ENCODE results near the gene ANKMY1.

DNA sequence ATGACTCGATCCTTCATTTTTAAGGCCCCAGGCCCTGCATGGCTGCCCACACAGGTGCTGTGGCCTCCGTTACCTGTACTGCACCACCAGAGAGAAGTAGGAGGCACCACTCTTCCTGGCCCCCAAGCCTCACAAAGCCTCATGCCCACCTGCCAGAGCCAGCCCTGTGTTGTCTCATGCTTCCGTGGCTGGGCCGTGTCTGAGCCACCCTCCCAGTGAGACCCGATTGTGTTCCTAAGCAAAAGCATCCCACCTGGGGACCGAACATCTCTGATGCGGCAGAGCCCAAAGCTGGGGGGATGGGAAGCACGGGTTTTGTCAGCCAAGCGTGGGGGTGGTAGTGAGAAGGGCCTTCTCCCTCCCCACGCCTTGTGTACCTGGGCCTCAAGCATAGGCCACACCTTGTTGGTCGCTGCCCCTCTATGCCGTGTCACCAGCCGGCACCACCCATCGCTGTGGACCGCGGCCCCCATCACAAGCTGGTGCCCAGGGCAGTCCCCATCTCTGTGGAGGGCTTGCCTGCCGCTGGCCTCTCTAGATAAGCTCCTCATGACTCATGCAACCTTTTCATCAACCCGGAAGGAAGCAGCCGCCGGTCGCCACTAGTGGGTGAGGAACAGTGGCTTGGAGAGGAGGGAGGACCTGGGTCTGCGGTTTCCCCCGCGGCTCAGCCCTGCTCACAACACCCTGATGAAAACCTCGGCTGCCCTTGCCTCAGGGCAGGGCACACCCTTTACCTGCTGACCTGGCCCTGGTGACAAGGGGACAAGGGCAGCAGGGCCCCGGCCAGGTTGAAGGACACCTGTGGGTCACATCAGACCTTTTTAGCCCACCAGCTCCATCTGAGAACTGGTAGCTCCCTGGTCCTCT, 7.8 kb upstream of the ANKMY1 start:
- TF ChIP-seq, protein P1, sequence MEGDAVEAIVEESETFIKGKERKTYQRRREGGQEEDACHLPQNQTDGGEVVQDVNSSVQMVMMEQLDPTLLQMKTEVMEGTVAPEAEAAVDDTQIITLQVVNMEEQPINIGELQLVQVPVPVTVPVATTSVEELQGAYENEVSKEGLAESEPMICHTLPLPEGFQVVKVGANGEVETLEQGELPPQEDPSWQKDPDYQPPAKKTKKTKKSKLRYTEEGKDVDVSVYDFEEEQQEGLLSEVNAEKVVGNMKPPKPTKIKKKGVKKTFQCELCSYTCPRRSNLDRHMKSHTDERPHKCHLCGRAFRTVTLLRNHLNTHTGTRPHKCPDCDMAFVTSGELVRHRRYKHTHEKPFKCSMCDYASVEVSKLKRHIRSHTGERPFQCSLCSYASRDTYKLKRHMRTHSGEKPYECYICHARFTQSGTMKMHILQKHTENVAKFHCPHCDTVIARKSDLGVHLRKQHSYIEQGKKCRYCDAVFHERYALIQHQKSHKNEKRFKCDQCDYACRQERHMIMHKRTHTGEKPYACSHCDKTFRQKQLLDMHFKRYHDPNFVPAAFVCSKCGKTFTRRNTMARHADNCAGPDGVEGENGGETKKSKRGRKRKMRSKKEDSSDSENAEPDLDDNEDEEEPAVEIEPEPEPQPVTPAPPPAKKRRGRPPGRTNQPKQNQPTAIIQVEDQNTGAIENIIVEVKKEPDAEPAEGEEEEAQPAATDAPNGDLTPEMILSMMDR (IDR thresholded peaks at IDR 0.05 in 8 of 11, conservative IDR thresholded peaks at IDR 0.05 in 3 of 11) = no peak
- no peak for TF ChIP-seq POLR2A (IDR thresholded peaks at IDR 0.05)

Data from spleen (tissue), 7 donors.